ENCODE data around the gene ALS2CL.

- TF ChIP-seq CTCF (IDR thresholded peaks at IDR 0.05) (no peak), POLR2A (IDR thresholded peaks at IDR 0.05) (no peak)
These were observed 22.2 kb upstream of the ALS2CL start for GRCh38 chr3:46715507-46716175.
